Stimulated activated CD8-positive, alpha-beta memory T cell treated with anti-CD3 and anti-CD28 coated beads, Interleukin-4, amount 100 ng/mL, for 4 hours (primary cell): Measurements from ENCODE around the gene RELL1.

Source experiments
- DNase-seq, 2 donors: peaks; one replicate each; pipeline ENCODE4 v3.0.0-alpha.2; 2020; ENCODE audit warnings: low read depth in 2 of 2, low spot score in 1 of 2

RELL1 gene, protein sequence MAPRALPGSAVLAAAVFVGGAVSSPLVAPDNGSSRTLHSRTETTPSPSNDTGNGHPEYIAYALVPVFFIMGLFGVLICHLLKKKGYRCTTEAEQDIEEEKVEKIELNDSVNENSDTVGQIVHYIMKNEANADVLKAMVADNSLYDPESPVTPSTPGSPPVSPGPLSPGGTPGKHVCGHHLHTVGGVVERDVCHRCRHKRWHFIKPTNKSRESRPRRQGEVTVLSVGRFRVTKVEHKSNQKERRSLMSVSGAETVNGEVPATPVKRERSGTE

DNA sequence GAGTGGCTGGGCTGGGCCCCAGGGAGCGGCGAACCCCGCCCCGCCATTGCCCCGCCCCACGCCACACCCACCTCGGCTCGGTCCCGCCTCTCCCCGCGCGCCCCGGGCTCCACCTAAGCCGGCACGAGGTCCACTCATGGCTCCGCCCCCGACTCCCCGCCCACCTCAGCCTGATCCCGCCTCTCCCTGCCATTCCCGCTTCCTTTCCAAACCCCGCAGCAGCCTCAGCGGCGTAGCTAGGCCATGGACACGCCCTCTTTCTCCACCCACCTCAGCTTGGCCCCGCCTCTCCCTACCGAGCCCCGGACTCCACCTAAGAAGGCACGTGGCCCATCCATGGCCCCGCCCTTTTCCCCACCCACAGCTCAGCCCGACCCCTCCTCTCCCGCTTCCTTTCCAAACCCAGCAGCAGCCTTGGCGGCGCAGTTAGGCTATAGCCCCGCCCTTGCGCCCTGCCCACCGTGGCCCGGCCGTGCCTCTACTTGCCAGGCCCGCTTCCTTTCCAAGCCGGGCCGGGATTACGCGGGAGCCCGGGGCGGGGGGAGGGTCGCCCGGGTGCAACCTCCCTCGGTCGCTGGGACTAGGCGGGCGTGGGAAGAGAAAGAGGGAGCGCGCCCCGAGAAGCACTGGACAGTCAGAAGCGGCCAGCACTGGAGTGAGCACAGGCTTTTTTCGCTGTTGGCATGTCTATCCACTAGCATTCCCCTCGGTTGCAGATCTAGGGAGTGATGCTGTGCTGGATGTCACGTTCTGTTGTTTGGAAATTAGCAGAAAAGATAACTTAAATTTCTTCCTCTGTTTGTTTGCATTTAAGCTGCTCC lies at the start of gene RELL1:
Gene RELL1, minus strand, starts transcription at position 4 of the 821 bp plus-strand sequence. CDS start 89 bp downstream, outside the sequence.
- DNase-seq: peak; percentile 96 to 97

DNA sequence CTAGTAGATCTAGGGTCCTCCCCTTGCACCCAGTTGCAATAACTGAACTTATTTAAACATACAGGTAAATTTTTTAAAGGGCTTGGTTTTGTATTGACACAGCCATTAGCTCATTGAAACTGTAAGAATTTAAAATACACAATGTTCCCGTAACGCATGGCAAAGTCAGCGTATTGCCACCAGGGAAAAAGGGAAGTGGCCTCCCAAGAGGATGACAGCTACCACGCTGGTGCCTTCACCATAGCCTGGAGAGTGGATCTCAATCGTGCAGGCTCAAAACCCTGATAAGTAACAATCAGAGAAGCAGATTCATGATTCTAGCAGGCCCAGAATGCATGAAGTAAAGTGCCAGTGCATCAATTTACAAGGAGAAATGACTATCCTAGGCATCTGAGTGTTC lies 49.4 kb upstream of the RELL1 start:
- no peak for DNase-seq

DNA sequence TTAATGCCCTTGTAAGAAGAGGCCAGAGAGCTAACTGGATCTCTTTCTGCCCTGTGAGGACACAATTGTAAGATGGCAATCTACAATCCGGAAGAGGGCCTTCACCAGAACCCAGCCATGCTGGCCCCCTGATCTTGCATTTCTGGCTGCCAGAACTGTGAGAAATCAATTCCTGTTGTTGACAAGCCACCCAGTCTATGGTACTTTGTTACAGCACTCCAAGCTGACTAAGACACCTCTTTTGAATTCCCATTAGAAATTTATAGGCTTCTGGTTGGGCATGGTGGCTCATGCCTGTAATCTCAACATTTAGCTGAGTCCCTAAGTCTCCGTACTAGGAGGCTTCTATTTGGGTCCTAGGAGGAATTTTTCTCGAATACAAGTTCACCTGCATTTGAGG lies 48.8 kb upstream of the RELL1 start:
- no peak for DNase-seq

DNA sequence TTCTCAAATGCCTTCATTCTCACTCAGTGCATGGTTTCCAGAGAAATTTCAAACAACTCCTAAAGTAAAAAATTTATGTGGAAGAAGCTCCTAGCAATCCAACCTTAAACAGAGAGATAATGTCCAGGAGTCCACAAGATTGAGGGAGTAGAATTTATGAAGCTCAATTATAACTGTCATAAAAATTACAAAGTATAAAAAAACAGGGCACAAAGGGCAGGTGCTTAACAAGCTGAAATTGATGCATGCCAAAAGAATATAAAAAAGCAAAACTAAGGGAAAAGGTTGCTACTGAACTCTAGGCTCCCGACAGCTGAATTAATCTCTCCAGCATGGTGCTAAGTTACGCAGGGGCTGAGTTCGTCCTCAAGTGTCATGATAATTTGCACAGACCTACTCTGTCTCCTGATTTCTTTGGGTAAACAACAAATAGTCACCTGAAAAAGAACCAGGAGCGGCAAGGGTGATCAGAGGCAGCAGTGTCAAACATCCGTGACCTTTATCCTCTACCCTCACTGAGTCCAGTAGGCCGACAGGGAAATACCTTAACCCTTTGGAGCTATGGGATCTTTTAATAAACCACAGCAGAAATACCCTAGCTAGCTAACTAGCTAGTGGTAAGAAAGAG lies 47.2 kb upstream of the RELL1 start:
- no peak for DNase-seq

DNA sequence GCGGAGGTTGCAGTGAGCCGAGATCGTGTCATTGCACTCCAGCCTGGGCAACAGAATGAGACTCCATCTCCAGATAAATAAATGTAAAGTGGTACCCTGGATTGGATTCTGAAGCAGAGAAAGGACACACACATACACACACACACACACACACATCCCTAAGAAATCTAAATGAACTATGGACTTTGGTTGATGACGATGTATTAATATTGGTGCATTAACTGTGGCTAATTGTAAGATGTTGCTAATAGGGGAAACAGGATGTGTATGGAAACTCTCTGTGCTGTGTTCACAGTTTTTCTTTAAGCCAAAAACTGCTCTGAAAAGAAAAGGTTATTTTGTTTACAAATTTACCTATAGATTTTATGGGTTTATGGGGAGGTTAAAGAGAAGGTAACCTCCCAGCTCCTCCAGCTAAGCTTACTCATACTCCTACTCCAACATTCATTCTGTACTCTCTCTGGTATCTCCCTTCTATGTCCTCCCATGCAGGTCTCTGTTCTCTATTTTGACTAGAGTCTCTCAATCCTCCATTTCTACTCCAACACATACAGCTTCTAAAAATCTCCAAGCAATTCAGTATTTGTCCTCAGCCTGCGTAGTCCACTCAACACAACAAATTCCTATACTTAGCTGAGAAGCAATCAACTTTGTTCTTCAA lies 46.5 kb upstream of the RELL1 start:
- no peak for DNase-seq

DNA sequence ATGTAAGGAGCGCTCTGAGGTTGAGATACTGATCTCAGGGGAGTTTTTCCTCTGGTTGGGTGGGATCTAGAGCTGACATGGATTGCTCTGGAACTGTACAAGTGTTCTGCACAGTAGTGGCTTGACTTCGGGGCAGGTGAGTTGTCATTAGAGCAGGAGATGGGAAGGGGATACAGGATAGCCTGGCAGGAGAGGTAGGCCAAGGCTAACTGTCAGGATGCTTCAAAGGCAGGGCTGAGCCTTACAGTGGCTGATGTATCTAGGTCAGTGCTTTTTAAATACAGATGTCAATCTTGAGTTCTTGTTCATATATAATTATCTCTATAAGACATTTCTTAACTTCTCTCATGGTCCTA lies 43.5 kb upstream of the RELL1 start:
- DNase-seq: no peak

DNA sequence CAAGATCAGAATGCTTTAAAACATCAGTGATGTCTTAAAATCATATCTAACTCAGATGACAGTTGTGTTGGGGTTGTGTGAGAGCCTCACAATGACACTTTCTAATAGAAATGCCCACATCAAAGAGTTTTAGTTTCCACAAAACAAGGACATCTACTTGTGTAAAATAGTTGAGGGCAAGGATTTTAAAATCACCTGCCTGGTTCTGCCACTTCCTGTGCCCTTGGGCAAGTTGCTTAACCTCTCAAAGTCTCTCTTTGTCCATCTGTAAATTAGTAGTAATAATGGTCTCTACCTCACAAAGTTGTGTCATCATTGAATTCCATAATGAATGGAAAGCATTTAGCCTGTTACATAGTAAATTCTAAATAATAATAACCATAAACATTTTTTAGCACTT lies 41.9 kb upstream of the RELL1 start:
- DNase-seq: no peak

DNA sequence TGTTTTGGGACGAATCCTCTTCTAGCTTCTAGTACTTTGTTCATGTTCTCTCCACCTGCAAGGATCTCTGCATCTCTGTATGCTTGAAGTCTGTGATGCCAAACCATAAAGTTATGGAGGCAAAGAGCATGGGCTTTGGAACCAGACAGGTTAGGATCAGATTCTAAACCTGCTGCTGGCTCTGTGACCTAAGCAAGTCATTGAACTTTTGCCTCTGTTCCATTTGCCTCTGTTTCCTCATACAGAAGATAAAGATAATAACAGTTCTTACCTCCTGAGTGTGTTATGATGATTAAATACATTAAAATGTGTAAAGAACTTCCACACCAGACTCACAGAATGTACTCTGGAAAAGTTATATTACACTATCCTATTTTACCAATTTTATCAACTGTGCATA lies 41.5 kb upstream of the RELL1 start:
- DNase-seq: no peak

DNA sequence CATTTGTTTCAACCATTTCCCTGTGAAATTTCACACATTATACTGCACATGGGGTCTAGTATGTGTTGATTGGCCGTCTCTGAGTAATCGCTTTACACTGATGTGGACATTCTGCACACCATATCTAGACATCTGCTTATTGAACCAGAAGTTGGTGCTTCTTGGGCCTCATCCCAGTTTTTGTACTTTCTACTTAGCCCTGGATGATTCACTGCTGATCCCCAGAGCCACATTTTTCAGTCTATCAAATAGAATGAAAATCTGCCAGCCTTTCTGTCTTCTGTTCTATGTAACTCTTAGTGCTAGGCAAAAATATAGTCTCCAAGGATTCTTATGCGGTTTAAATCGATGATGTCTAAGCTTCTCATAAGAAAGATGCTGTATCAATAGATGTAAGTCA lies 40.5 kb upstream of the RELL1 start:
- no peak for DNase-seq

DNA sequence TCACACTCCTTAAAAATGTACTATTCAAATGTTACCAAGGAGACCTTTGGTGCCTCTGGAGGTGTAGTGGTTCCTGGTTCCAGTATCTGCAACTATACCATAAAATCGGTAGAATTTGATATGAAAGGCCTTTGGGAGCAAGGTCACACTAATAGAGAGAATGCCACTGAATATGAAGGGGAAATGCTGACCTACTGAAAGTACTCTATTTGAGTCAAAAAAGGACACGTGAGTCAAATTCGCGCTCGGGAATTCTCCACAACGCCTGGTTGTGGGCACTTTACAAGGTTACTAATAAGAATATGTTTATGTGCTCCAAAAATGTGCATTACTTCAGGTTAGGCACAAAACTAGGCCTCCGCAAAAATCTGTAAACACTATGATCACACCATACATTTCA lies 39.5 kb upstream of the RELL1 start:
- DNase-seq: no peak

DNA sequence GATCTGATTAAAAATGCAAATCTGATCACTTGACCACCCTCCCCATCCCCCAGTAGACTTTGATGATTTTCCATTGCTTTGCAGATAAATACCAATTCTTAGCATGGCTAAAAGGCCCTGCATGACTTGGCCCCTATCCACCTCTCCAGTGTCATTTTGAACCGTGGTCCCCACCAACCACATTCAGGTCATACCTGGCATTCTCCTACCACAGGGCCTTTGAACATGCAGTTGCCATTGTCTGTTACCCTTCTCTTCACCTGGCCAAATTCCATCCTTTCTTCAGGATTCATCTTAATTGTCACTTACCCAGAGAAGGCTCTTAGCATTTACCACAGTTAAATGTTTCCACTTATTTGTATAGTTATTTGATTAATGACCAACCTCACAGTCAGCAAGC lies 36.9 kb upstream of the RELL1 start:
- no peak for DNase-seq

DNA sequence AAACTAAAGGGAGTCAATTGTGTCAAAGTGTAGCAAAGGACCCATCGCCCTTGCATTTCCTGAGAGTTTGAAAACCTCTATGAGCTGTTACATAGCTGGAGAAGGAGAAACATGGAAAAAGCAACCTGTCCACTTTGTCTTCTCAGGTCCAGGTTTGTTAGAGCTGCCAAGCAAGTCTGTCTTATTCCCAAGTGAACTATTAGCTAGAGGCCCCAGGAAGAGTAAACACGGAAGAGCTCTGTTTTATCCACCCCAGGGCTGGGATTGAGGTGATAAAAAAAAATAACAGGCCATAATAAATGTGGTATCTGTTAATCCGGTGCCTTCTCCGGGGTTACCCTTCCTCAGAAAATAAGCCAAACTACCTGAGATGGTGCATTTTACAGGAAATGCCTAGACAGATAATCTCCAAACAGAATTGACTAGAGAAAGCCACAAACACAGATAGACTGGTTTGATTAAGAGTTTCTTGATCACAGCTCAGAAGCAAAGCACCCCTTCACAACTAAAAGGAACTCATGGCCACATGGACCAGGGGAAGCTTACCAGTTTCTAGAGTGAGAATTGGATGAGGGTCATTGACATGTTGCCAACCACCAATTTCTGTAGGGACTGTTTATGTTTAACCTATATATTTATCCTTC lies 35.9 kb upstream of the RELL1 start:
- no peak for DNase-seq

DNA sequence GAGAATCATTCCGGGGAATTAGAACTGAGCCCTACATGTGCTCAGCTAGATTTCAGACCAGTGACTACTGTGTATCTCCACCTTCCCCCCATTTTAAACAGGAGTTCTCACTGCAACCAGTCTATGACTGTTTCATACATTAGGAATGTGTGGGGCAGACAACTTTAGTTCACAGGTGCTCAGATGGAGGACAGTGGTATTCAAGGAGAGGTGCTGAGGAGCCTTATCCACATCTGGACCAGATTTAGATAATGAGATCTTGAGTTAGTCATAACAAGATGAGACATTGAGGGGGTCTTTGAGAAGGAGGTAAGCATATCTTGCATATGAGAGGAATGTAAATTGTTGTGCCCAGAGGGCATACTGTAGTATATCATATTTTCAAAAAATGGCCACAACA lies 32.8 kb upstream of the RELL1 start:
- no peak for DNase-seq

DNA sequence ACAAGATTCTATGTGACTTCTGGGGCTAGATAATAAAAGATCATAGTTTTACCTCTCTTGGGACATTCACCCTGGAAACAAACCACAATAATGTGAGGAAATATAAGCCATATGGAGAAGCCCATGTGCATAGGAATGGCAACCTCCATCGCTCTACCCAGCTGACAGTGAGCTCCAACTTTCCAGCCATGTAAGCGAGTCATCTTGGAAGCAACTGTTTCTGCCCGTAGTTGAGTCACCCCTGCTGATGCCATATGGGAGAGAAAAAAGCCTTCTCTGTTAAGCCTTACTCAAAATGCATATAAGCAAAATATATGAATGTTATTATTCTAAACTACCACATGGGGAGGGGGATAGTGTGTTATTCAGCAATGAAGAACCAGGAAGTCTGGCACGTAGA lies 31.4 kb upstream of the RELL1 start:
- DNase-seq: no peak

DNA sequence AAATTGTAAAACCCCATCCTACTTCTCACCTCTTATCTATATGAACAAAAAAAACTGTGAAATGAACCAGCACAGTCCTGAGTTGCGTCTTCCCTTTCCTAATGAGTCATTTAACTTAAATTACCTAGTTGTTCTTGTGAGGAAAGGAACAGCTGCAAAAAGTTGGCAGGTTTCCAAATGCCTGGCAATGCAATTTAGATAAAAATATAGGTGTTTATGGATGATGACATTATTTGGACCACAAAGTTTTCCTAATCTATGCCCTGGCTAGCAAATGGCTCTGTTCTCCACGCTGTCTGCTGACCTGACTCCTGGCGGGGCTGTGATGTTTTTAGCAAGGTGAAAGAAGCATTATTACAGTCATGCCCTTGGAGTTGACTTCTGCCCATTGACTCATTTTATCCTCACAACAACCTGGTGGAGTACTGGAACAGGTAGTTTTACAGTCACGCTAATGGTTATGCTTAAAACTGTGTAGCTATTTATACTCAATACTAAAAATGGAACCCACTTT lies 29.8 kb upstream of the RELL1 start:
- DNase-seq: no peak

DNA sequence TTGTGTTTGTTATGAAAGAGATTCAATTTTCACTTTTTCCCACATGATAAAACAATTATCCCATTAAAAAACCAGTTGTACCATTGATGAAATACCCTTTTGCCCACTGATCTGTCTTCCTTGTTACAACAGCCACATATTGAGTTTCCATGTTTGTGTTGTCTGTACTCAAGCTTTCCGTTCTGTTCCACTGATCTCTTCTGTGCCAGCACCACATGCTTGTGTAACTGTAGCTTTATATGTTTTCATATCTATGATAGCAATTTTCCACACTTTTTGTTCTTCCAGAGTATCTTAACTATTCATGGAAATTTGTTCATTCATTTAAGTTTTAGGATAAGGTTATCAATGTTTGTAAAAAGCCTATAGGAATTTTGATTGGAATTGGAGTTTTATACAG lies 24.3 kb upstream of the RELL1 start:
- DNase-seq: no peak

DNA sequence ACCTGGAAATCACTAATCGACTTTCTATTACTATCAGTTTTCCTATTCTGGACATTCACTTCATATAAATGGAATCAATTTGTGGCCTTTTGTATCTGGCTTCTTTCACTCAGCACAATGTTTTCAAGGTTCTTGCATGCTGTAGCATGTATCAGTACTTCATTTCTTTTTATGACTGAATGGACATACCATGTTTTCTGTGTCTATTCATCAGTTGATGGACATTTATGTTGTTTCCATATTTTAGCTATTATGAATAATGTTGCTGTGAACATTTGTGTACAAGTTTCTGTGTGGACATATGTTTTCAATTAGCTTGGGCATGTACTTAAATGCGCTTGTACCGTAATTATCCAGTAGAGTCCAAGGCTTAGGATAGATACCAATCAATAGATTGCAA lies 19.9 kb upstream of the RELL1 start:
- DNase-seq: no peak

DNA sequence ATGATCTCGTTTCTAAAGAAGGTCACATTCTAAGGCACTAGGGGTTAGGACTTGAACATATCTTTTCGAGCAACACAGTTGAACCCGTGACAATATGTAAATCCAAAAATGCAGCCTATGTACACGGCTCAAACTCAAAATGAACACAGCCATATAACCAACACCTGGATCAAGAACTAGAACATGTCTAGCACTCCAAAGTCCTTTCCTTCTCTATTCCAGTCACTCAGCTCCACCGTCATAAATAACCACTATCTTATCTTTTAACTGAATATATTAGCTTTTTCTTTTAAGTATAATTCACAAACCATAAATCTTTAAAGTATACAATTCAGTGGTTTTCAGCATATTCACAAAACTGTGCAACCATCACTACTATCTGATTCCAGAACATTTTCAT lies 19.4 kb upstream of the RELL1 start:
- no peak for DNase-seq

DNA sequence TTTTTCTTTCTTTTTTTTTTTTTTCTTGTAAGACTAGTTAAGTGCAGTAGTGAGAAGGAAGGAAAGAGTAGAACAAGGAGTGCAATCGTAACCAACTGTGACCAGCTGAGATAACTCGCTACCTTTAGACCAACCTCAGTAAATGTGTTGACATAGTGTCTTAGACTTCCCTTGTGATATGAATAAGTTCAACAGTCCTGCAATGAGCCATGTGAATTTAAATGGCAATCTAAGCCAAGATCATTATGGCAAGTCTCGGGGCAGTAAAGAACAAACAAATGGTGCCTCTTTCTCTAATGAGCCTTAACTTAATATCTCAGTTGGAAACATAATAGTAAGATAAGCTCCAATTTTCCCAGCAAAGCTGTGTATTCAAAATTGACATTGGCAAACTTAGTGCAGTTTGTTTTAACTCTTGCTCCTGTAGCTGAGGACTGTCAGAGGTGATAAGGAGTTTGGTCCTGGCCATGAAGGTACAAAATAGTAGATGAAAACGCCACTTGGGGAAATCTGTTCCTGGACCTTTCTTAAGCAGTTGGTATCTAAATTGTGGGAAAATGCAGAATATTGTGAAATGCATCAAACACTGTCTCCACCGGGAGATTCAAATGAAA lies 13.8 kb upstream of the RELL1 start:
- no peak for DNase-seq

DNA sequence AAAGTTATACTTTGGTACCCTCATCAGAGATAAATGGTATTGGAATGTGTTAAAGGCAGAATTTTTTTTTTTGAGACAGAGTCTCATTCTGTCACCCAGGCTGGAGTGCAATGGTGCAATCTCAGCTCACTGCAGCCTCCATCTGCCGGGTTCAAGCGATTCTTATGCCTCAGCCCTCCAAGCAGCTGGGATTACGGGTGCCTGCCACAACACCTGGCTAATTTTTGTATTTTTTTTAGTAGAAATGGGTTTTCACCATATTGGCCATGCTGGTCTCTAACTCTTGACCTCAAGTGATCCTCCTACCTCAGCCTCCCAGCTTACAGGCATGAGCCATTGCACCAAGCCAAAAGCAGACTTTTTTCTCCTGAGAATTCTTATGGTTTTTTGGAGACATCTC lies 11.4 kb upstream of the RELL1 start:
- DNase-seq: no peak
